GM18505 (cell line): ENCODE results near the gene POFUT1.

Source experiments
- ATAC-seq: cut with Tn5 transposase; IDR thresholded peaks from one replicate; pipeline ENCODE4 v1.9.1; 2021; ENCODE audit not compliant: unreplicated experiment
- POLR2A ChIP-seq: IDR thresholded peaks from 4 replicates; pipeline ENCODE4 v1.6.1; 2011; ENCODE audit warnings: borderline replicate concordance; ENCODE audit not compliant: insufficient read depth, insufficient read length; ENCODE audit errors: extremely low read depth

Gene POFUT1

DNA sequence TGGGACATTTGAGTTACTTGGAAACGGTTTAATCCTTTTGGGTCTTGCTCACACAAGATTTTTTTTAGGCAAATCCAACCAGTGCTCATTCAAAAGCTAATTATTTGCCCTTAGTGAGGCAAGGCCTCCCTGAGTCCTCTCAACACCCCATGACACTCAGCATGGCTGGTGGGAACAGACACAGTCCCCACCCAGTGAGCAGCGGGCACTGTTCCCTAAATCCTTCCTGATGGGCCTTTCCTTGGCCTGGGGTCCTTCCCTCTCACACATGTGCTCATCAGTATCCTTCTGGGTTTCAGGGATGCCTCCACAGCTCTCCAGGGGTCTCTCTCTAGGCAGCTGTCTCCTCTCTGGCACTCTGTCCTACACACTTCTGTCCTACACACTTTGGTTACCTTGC lies 28.2 kb upstream of the POFUT1 start:
- TF ChIP-seq POLR2A: no peak
- ATAC-seq: no peak

DNA sequence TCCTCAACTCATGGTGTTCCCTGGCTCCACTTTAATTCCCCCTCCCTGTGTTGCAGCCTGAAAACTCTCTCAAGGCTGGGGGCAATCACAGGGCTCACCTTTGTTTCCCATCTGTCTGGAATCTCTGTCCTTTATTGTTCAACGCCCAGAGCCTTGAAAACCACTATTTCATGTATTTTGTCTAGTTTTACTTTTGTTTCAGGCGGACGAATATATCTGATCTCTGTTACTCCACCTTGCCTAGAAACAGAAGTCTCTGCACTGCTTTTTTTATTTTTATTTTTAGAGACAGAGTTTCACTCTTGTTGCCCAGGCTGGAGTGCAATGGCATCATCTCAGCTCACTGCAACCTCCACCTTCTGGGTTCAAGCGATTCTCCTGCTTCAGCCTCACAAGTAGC lies 27.7 kb upstream of the POFUT1 start:
- no peak for ATAC-seq

DNA sequence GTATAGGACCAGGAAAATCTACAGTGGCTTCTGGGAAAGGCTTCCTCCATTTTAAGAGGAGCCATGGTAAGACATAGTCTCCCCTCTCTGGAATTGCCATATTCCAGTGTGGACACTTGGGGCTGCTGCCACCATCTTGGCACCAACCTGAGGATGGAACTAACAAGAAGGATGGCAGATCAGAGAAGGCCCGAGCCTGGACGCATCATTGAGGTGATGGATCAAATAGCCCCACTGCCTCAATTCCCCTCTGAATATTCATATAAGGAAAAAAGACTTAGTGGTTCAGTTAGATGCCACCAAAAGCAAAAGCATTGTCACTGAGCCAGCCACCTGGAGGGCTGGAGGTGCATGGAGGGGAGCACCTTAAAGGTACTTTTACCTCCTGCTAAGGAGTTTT lies 26.1 kb upstream of the POFUT1 start:
- no peak for ATAC-seq
- no peak for TF ChIP-seq POLR2A

More for the DNA sequence above, 27.7 kb upstream of the POFUT1 start:
- no peak for TF ChIP-seq POLR2A

DNA sequence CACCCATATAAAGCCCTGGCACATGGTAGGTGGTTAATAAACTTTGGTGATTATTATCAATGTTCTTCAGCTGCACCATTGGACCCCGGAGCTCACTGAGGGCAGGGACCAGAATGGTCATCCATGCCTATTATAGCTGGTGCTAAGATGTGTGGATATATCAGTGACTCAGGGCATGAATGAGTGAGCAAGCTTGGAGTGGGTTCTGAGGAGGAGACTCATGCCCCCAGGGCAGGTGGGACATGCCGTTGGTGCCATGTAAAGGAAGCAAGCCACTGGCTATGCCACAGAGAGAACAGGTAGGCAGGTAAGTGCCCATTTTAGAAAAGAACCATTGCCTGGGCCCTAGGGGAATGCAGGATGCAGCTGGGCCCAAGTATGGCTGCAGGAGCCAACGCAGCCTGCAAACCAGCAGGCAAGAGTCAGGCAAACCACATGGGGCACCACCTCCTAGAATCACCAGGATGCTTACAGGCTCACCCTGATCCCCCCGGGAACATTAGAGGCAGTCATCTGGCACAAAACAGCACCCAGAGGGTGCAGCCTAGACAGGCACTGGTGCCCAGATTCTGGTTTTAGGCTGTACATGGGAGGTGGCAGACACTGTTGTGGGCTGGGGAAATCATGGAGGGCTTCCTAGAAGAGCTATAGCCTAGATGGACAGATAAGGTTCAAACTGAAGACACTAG lies 23.6 kb upstream of the POFUT1 start:
- TF ChIP-seq POLR2A: no peak
- ATAC-seq: no peak

DNA sequence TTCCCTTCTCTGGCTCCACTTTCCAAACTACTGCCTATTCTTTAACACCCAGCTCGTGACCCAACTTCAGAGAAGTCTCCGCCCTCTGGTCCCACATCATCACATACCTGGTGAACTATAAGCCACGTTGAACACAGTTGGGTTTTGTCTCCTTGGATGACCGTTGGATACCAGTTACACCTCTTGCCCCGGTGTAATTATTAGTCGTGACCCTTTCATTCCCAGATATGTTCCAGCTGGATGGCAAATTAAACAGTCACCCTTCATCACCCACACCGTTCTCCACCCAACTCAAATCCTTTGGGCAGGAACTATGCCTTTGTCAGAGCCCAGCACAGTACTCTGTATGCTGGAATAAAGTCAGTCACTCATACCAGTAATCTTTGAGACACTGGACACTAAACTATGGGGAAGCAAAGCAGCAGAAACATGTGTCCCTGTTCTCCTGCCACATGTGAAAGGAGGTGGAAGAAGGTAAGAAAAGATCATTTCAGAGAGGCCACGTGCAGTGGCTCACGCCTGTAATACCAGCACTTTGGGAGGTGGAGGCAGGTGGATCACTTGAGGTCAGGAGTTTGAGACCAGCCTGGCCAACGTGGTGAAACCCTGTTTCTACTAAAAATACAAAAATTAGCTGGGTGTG lies 22.6 kb upstream of the POFUT1 start:
- no peak for ATAC-seq
- no peak for TF ChIP-seq POLR2A

DNA sequence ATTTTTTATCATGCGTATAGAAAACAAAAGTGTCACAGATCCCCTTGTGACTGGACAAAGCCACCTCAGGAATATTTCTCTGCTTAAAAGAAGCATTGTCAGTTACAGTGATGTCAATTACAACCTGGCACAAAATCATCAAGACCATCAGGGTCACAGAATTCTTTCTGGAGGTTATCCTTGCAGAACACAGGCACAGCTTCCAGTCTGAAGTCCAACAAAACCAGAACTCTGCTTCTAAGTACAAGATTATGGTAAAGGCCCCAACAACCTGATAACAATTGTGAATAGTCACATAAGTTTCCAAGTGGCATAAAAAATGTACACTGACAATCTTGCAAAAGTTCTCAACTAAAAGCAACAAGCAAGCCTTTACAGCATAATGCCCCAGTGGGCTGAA lies 21.2 kb upstream of the POFUT1 start:
- ATAC-seq: no peak
- no peak for TF ChIP-seq POLR2A

DNA sequence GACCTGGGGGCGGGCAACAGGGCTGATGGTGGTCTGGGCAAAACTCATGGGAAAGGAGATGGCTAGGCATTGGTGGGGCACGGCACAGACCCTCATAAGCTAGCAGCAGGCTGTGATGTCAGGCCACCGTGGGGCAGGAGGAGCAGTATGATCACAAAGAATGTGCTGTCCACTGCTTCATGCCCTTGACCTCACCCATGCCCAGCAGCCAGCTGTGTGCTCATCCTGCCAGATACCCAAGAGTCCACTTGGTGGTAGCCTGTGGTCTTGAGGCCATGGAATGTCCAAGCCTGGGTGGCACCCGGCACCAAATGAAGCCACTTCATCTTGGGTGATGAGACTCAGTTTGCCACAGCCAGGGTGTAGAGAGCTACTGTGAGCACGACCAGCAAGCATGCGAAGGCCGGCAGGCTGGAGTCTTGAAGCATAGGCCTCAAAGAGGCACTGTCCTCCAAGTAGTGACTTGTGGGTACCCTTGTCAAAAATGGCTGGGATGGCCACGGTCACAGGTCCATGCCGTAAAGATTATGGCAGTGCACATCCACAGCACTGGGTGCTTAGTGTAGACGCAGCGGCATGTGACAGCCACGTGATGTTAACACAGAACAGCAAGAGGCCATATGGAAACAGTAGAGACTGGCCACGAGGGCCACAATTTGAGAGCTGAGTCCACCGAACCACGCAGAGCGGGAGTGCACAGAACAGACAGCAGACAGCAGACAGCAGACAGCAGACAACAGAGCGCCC lies 19.1 kb upstream of the POFUT1 start:
- no peak for ATAC-seq
- TF ChIP-seq POLR2A: no peak

DNA sequence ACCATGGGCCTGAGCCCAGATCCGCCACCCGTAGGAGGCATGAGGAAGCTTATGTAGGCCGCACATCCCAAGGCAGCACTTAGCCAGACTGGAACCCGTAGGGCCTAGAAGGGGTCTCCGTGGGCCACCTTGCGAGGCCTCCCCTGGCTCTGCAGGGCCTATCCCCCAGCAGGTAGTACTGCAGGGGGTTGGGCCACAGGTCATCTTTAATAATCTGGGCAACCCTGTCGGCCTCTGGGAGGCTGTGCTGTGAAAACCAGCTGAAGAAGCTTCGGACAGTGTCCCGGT lies 18.6 kb upstream of the POFUT1 start:
- TF ChIP-seq POLR2A: no peak
- no peak for ATAC-seq

DNA sequence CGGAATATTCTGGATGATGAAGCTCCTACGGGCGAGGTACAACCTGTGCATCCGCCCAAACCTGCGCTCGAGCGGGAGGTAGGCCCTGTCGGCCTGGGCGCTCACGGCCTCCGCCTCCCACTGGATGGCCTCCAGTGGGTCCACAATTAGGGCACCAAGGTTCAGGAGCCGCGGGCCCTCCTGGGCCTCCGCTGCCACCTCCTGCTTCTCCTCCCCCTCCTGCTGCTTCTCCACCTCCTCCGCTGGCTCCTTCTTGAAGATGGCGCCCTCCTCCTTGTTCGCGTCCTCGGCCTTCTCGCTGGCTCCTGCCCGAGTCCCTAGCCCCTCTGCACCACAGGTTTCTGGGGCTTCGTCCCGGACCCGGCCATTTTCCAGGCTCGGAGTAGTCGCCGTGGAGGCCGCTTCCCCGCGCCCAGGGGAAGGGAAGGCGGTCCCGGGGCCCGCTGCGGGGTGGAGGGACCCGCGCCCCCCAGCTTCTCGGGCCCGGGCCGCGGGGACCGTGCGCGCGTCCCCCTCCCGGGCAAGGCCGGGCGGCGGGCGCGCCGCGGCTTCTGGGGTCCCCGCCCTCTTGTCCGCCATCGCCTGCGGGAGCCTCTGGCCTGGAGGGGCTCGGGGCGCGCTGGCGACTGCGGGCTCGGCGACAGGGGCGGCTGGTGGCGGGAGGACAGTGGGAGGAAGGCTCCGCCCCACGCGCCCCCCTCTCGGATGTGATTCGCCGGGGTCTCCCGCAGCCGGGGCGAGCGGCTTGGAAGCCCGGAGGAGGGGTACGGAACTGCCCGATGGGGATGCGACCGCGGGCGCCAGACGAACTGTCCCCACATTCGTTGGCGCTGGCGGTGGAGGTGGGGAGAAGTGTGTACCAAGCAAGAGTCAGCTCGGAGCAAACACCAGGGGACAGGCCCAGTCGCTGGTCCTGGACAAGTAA lies 17.7 kb upstream of the POFUT1 start:
- no peak for ATAC-seq

DNA sequence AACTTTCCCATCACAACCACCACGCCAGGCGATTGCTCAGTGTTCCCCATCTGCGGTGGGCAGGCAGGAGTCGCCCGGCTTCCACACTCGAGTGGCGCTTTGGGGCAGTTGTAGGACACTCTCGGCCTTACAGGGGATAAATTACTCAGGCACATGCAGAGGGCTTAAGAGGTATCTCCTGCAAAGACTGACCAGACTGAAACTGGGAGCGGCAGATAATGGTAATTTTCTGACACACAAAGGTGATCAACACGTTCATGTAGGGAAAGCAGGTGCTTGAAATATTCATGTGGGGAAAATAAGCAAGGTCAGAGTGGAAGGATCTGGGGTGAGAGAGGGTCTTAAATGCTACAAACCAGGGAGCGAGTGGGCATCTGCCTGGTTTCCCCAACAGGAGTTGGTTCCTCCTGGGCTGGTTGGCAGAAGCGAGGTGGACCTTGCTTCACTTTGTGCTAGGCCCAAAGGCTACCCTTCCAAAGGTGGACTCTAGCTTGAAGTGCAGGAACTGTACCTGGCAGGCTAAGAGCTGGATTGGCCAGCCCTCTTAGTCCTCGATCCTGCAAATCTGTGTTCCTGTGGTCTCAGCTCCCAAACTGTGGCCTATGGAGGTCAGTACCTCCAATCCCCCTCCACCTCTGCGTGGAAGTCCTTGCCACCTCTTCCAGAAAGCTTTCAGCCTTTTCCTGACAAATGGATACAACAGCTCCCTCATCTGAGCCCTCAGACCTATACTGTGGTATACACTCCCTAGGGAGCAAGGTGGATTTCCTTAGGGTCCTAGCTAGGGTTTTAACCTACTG lies 16.9 kb upstream of the POFUT1 start:
- ATAC-seq: no peak
- peak; percentile 22 for TF ChIP-seq POLR2A

More for the DNA sequence above, 17.7 kb upstream of the POFUT1 start:
- TF ChIP-seq POLR2A: no peak

DNA sequence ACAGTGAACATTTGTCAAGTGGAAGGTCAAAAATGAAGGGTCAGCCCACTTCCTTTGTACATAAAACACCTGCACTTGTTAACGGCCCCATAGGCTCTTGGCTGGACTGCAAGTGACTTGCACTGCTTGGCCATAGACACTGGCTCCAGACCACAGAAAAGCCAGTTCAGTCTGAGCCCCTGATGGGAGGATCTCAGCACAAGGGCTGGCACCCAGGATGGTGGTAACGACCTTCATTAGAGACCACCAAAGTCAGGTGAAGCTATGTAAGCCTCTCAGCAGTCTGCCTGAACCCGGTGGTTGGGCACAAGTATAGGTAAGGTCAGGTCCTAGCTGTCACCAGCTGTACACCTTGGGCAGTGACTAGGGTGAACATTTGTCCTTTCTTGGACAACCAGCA lies 16.3 kb upstream of the POFUT1 start:
- ATAC-seq: no peak
- TF ChIP-seq POLR2A: peak; percentile 24

DNA sequence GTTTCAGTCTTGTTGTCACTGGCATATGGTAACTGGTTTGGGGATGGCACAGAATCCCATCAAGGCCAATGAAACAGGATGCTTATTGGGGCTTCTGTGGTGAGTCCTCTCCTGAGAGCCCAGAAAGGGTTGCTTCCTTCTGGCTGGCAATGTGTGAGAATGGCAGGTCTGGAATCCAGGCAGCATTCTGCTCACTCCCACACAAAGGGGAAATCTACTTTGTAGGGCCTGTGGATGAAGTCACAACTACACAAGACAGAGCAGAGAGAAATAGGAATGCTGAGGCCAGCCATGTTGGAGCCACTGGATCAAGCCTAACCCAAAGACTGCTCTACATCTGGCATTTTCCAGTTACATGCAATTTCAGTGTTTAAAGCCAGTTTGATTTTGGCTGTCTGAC lies 15.8 kb upstream of the POFUT1 start:
- ATAC-seq: no peak
- no peak for TF ChIP-seq POLR2A
